ENCODE measurements around the gene RSPH3. TPM values are rescaled to one million over a fixed set of nuclear protein-coding genes. Genes with fewer than 3 reads are reported as not detected.

RSPH3 gene, protein sequence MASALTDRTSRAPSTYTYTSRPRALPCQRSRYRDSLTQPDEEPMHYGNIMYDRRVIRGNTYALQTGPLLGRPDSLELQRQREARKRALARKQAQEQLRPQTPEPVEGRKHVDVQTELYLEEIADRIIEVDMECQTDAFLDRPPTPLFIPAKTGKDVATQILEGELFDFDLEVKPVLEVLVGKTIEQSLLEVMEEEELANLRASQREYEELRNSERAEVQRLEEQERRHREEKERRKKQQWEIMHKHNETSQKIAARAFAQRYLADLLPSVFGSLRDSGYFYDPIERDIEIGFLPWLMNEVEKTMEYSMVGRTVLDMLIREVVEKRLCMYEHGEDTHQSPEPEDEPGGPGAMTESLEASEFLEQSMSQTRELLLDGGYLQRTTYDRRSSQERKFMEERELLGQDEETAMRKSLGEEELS
- total RNA-seq (2014; rRNA removed) (2.9 and 3.1 TPM in 2 replicates), Bru-seq, nascent RNA (percentile 60 among the genes with signal in this experiment), BruChase-seq, experiment 1, labeled RNA remaining after a 6-hour chase (percentile 67 among the genes with signal in this experiment), BruChase-seq, experiment 2, labeled RNA remaining after a 2-hour chase (percentile 76 among the genes with signal in this experiment)
- long read RNA-seq, full-length matches to known transcripts = 14 of 32 reads
- long read RNA-seq, partial matches to known transcripts = 5 of 32 reads
- long read RNA-seq, other reads (novel, unspliced or antisense) = 13 of 32 reads

- peak; percentile 85 for ATAC-seq
- Histone ChIP-seq H3K27me3 (ENCODE audit: low read length) (no peaks in the 10 kb centered on the region), H3K9ac (ENCODE audit: low read length) (peak within 1 kb of the TSS; percentile 81), H3K4me1 (ENCODE audit: insufficient read depth, low read length) (peaks cover 29% of the 10 kb centered on the region), H3K9me2 (replicated peaks; ENCODE audit: low read length) (no peaks in the 10 kb centered on the region), H3K27ac (ENCODE audit: low read length) (peak within 1 kb of the TSS; percentile 88), H4K20me1 (ENCODE audit: low read length) (no peaks in the 10 kb centered on the region), H3K9me3 (ENCODE audit: low read length) (no peaks in the 10 kb centered on the region), H3K79me2 (ENCODE audit: low read length) (peaks cover 13% of the 10 kb centered on the region), H3K36me3 (ENCODE audit: low read depth, low read length) (no peaks in the 10 kb centered on the region), H3F3A (ENCODE audit: low read length, unreplicated experiment) (no peaks in the 10 kb centered on the region), H2AFZ (ENCODE audit: low read length) (peak within 1 kb of the TSS; percentile 77), H3K4me3 (ENCODE audit: low read length) (peak within 1 kb of the TSS; percentile 94), H3K4me2 (ENCODE audit: low read length) (peak within 1 kb of the TSS; percentile 88)
- TF ChIP-seq EZH2phosphoT487 (IDR thresholded peaks at IDR 0.05; ENCODE audit: borderline replicate concordance, low read length) (no peak), EZH2 (IDR thresholded peaks at IDR 0.05; ENCODE audit: low read length, unreplicated experiment) (no peak)
- TF ChIP-seq, protein P1, sequence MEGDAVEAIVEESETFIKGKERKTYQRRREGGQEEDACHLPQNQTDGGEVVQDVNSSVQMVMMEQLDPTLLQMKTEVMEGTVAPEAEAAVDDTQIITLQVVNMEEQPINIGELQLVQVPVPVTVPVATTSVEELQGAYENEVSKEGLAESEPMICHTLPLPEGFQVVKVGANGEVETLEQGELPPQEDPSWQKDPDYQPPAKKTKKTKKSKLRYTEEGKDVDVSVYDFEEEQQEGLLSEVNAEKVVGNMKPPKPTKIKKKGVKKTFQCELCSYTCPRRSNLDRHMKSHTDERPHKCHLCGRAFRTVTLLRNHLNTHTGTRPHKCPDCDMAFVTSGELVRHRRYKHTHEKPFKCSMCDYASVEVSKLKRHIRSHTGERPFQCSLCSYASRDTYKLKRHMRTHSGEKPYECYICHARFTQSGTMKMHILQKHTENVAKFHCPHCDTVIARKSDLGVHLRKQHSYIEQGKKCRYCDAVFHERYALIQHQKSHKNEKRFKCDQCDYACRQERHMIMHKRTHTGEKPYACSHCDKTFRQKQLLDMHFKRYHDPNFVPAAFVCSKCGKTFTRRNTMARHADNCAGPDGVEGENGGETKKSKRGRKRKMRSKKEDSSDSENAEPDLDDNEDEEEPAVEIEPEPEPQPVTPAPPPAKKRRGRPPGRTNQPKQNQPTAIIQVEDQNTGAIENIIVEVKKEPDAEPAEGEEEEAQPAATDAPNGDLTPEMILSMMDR (conservative IDR thresholded peaks at IDR 0.05; ENCODE audit: low read depth, low read length) = 0 out of 2 replicates have a peak, but pooled peaks have one; percentile 23
- DNase-seq = peak; percentile 92
- ChIA-PET CTCF (interaction anchor here (0.6 to 1.0 kb wide), 3 partner anchors 9 to 308 kb away, joined by 3 to 6 read pairs (median 4); no protein-coding TSS in a partner anchor), POLR2A (ENCODE audit: unreplicated experiment) (interaction anchor here (0.6 kb wide), 1 partner anchor 134 kb away, joined by 3 read pairs; no protein-coding TSS in a partner anchor)
- BruUV-seq (replicated peaks) = no TSS peak
- intact Hi-C loops (cut with micrococcal nuclease) = no loop called here
These were observed at the start of gene RSPH3 for GRCh38 chr6:158999666-159000403. TSS of gene RSPH3 (minus strand) at chr6:159000202. CDS start at chr6:158999550, 652 bp downstream.

DNA sequence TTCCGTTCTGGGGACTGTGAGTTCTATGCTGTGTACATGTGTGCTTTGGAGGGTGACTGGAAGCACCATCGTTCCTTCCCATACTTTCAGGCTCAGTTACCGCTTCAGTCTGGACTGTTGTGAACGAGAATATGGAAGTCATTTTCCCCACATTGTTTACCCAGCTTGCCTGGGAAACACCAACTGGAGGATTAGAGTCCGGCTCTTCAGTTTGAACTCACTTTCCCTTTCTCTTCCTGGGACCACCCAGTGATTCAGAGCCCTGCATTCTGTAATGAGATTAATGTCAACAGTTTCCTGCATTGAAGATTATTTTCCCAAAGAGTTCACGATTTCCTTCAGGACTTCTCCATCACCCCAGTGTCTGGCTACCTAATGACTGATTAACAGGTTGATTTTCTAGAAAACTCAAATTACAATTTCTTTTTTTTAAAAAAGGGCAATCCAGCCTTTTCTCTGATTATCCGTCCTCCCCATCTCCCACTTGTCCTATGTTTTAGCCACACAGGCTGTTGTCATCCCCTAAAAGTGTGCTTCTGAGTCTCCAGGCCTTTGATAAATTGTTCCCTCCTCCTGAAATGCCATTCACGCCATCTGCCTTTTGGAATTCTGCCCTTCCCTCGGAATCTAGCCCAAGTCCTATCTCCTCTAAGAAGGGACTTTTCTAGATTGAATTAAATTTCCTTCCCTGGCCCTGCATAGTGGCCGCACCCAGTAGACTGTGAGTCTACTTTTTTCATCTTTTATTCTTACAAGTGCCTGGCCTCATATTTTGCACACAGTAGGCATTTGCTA, 48.1 kb upstream of the RSPH3 start:
- no peak for TF ChIP-seq EZH2 (IDR thresholded peaks at IDR 0.05; ENCODE audit: low read length, unreplicated experiment)
- no peak for TF ChIP-seq EZH2phosphoT487 (IDR thresholded peaks at IDR 0.05; ENCODE audit: borderline replicate concordance, low read length)
- TF ChIP-seq, protein P1 (conservative IDR thresholded peaks at IDR 0.05; ENCODE audit: low read depth, low read length) = no peak
- DNase-seq = no peak
- no peaks in the 10 kb centered on the region for H3K79me2 ChIP-seq (ENCODE audit: low read length)
- no TSS peak for BruUV-seq (replicated peaks)
- no peaks in the 10 kb centered on the region for H3F3A ChIP-seq (ENCODE audit: low read length, unreplicated experiment)
- H3K4me3 ChIP-seq (ENCODE audit: low read length) = no peak overlapping the region
- no peak overlapping the region for H3K27ac ChIP-seq (ENCODE audit: low read length)
- POLR2A ChIA-PET (ENCODE audit: unreplicated experiment) = no interaction called here
- no peaks in the 10 kb centered on the region for H3K36me3 ChIP-seq (ENCODE audit: low read depth, low read length)
- H3K9me2 ChIP-seq (replicated peaks; ENCODE audit: low read length) = no peaks in the 10 kb centered on the region
- no peak overlapping the region for H3K4me2 ChIP-seq (ENCODE audit: low read length)
- H3K9ac ChIP-seq (ENCODE audit: low read length) = no peak overlapping the region
- no peak overlapping the region for H2AFZ ChIP-seq (ENCODE audit: low read length)
- intact Hi-C loops (cut with micrococcal nuclease) = no loop called here
- peaks cover 48% of the 10 kb centered on the region for H3K27me3 ChIP-seq (ENCODE audit: low read length)
- no peaks in the 10 kb centered on the region for H4K20me1 ChIP-seq (ENCODE audit: low read length)
- H3K4me1 ChIP-seq (ENCODE audit: insufficient read depth, low read length) = no peaks in the 10 kb centered on the region
- no peaks in the 10 kb centered on the region for H3K9me3 ChIP-seq (ENCODE audit: low read length)
- CTCF ChIA-PET = no interaction called here
- no peak for ATAC-seq

Measured in PC-3 (cell line).